ENCODE measurements around the gene ATG7. TPM values are rescaled to one million over a fixed set of nuclear protein-coding genes. Genes with fewer than 3 reads are reported as not detected.

The ATG7 gene
- total and polyA plus RNA-seq, 4 donors, result 7.4 to 53.8 (median 15.6) TPM

GRCh38 chr3:11480663-11481298, 208.6 kb downstream of the ATG7 start:
- no peak overlapping the region for H3K27ac ChIP-seq (ENCODE audit: low read depth in 1 of 2, low read length in 2 of 2)
- 90% methylated on average over 7 of the region's 7 CpGs for WGBS
- H3K27me3 ChIP-seq (ENCODE audit: control insufficient read depth in 4 of 4, insufficient read depth in 4 of 4, low read length in 3 of 4), result no peaks in the 10 kb centered on the region
- no peak overlapping the region for H3K4me3 ChIP-seq (ENCODE audit: low read depth in 1 of 3, low read length in 3 of 3)
- no peaks in the 10 kb centered on the region for H3K36me3 ChIP-seq (ENCODE audit: control insufficient read depth in 4 of 4, insufficient read depth in 3 of 4, low read depth in 1 of 4, low read length in 3 of 4)
- no peaks in the 10 kb centered on the region for H3K4me1 ChIP-seq (ENCODE audit: control insufficient read depth in 4 of 4, insufficient read depth in 4 of 4, low read length in 3 of 4)
- H3K9me3 ChIP-seq (ENCODE audit: control insufficient read depth in 4 of 4, low read length in 3 of 4), result no peaks in the 10 kb centered on the region
- TF ChIP-seq FOXA1 (IDR thresholded peaks at IDR 0.05) (no peak), ATF3 (IDR thresholded peaks at IDR 0.05) (no peak), RAD21 (IDR thresholded peaks at IDR 0.05) (no peak), YY1 (IDR thresholded peaks at IDR 0.05) (no peak), GABPA (IDR thresholded peaks at IDR 0.05 in 1 of 2, conservative IDR thresholded peaks at IDR 0.05 in 1 of 2) (no peak), SP1 (IDR thresholded peaks at IDR 0.05) (no peak), HNF4A (conservative IDR thresholded peaks at IDR 0.05) (no peak)
- TF ChIP-seq, protein P1, sequence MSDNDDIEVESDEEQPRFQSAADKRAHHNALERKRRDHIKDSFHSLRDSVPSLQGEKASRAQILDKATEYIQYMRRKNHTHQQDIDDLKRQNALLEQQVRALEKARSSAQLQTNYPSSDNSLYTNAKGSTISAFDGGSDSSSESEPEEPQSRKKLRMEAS (IDR thresholded peaks at IDR 0.05), result no peak
- H3K9ac ChIP-seq (ENCODE audit: low read depth in 1 of 2, low read length in 2 of 2), result no peak overlapping the region
- DNase-seq (ENCODE audit: low spot score), result no peak

DNA sequence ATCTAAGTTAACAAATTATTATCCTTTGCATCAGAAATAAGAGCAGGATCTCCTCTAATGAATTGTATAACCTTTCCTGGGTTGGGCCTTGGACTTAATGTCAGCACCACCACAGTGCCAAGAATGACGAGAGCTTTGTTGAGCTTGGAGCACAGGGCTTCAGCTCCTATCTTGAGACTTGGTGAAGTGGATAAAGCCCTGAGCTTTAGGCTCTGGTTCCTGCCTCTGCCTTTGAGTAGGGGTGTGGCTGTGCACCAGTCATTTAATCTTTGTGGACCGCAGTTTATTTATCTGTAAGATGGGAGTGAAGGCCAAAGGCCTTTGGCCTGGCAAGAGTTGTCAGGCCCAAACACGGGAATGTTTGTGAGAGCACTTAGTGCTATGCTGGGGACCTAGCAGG, 209.4 kb downstream of the ATG7 start:
- no peak for TF ChIP-seq TAF1 (conservative IDR thresholded peaks at IDR 0.05)
- TF ChIP-seq, protein P2, sequence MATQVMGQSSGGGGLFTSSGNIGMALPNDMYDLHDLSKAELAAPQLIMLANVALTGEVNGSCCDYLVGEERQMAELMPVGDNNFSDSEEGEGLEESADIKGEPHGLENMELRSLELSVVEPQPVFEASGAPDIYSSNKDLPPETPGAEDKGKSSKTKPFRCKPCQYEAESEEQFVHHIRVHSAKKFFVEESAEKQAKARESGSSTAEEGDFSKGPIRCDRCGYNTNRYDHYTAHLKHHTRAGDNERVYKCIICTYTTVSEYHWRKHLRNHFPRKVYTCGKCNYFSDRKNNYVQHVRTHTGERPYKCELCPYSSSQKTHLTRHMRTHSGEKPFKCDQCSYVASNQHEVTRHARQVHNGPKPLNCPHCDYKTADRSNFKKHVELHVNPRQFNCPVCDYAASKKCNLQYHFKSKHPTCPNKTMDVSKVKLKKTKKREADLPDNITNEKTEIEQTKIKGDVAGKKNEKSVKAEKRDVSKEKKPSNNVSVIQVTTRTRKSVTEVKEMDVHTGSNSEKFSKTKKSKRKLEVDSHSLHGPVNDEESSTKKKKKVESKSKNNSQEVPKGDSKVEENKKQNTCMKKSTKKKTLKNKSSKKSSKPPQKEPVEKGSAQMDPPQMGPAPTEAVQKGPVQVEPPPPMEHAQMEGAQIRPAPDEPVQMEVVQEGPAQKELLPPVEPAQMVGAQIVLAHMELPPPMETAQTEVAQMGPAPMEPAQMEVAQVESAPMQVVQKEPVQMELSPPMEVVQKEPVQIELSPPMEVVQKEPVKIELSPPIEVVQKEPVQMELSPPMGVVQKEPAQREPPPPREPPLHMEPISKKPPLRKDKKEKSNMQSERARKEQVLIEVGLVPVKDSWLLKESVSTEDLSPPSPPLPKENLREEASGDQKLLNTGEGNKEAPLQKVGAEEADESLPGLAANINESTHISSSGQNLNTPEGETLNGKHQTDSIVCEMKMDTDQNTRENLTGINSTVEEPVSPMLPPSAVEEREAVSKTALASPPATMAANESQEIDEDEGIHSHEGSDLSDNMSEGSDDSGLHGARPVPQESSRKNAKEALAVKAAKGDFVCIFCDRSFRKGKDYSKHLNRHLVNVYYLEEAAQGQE (IDR thresholded peaks at IDR 0.05), result no peak
- TF ChIP-seq SP1 (IDR thresholded peaks at IDR 0.05), result no peak
- no peak for TF ChIP-seq EGR1 (IDR thresholded peaks at IDR 0.05; ENCODE audit: low read depth in 2 of 2)
- no peak for TF ChIP-seq NR2F2 (IDR thresholded peaks at IDR 0.05)
- no peak for TF ChIP-seq RAD21 (IDR thresholded peaks at IDR 0.05)
- no peak for TF ChIP-seq ATF3 (IDR thresholded peaks at IDR 0.05)
- TF ChIP-seq GABPA (IDR thresholded peaks at IDR 0.05 in 1 of 2, conservative IDR thresholded peaks at IDR 0.05 in 1 of 2), result no peak
- TF ChIP-seq FOXA1 (IDR thresholded peaks at IDR 0.05), result no peak
- TF ChIP-seq, protein P1 (IDR thresholded peaks at IDR 0.05), result no peak
- no peak for TF ChIP-seq YY1 (IDR thresholded peaks at IDR 0.05)
- no peak for TF ChIP-seq RXRA (IDR thresholded peaks at IDR 0.05)
- TF ChIP-seq HNF4G (IDR thresholded peaks at IDR 0.05), result no peak
- TF ChIP-seq CTCF (IDR thresholded peaks at IDR 0.05; ENCODE audit: low read depth, low read length, missing input control), result no peak
- TF ChIP-seq FOXA2 (IDR thresholded peaks at IDR 0.05), result no peak
- no peak for TF ChIP-seq JUND (IDR thresholded peaks at IDR 0.05)
- no peak for TF ChIP-seq HNF4A (conservative IDR thresholded peaks at IDR 0.05)
- no peak for TF ChIP-seq ZBTB33 (IDR thresholded peaks at IDR 0.05)
- no peak for DNase-seq (ENCODE audit: low spot score)
- Histone ChIP-seq H3K9me3 (ENCODE audit: control insufficient read depth in 4 of 4, low read length in 3 of 4) (no peaks in the 10 kb centered on the region), H3K9ac (ENCODE audit: low read depth in 1 of 2, low read length in 2 of 2) (no peak overlapping the region), H3K36me3 (ENCODE audit: control insufficient read depth in 4 of 4, insufficient read depth in 3 of 4, low read depth in 1 of 4, low read length in 3 of 4) (no peaks in the 10 kb centered on the region), H3K27me3 (ENCODE audit: control insufficient read depth in 4 of 4, insufficient read depth in 4 of 4, low read length in 3 of 4) (no peaks in the 10 kb centered on the region), H3K4me1 (ENCODE audit: control insufficient read depth in 4 of 4, insufficient read depth in 4 of 4, low read length in 3 of 4) (no peaks in the 10 kb centered on the region), H3K4me3 (ENCODE audit: low read depth in 1 of 3, low read length in 3 of 3) (no peak overlapping the region), H3K27ac (ENCODE audit: low read depth in 1 of 2, low read length in 2 of 2) (no peak overlapping the region)
- 66% methylated on average over 3 of the region's 3 CpGs for WGBS
